HG03045 (cell line): ENCODE measurements around the gene ZNF416.
A peak's percentile ranks its signal among the peaks of the same experiment; 100 is the strongest.

Experiments used
- ATAC-seq: cut with Tn5 transposase; IDR thresholded peaks from one replicate; pipeline ENCODE4 v1.9.1; 2021; ENCODE audit warnings: mild to moderate bottlenecking, moderate library complexity; ENCODE audit not compliant: unreplicated experiment

The ZNF416 gene

GRCh38 chr19:57578487-57579205 lies at the start of gene ZNF416:
Gene ZNF416 (minus strand): TSS chr19:57578911. CDS start chr19:57578704, 207 bp downstream.
- peak; percentile 84 for ATAC-seq

GRCh38 chr19:57623091-57623490 lies 44.4 kb upstream of the ZNF416 start:
- no peak for ATAC-seq

- ATAC-seq = no peak
Observed at GRCh38 chr19:57620673-57621348, 42.1 kb upstream of the ZNF416 start.

DNA sequence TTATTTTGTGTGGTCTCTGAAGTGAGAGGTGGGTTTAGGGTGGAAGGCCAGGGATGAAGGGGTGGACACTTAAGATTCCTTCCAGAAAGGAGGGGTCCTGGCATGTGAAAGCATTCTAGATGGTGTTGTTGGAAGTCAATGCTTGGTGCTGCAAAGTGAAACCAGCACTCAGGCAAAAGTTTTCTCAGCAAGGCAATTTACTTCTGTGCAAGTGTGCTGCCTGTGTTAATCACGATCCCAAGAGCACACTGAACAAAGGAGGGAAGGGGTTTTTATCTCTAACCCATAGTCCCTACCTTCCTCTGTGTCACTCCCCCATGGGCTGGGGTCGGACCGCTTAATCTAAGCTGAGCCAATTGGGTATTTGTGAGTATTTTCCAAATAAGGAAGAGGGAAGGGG lies 36.6 kb upstream of the ZNF416 start:
- ATAC-seq = no peak

DNA sequence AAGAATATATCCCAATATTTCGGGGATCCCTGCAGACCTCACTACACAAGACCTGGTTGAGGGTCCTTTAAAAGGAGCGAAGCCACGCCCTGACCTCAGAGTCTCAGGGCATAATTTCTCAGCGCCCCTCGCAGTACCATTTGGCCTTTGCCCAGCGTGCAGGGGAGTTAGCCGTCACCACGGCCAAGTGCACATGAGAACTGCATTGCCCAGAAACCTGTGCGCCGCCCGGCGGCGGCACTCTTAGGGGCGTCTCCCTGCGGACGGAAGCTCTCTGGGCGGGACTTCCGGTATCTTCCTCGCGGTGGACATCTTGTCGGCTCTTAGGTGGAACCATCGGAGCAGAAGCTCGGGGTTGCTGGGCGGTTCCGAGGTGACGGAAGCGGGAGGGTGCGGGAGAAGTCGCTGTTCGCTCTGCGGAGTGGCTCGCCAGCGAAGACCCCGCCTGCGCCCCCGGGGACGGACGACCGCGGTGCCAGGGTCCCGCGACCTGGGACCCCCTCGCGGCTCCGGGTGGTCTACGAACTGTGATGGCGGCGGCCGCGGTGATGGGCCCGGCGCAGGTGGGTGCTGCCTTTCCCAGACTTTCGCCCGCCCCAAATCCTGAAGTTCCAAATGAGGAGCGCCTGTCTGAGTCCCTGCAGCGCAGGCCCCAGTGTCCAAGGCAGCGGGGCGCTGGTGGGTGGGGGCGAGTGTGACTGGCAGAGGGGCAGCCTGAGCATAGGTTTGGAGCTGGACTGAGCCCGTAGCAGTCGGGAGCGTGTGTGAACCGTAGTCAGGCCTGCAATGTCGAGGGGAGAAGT lies 35.4 kb upstream of the ZNF416 start, which contains the start of gene ZNF134:
Gene ZNF134 (plus strand): TSS at position 302 of the 803 bp plus-strand sequence. CDS start 5,227 bp downstream, outside the sequence.
- peak; percentile 90 for ATAC-seq

DNA sequence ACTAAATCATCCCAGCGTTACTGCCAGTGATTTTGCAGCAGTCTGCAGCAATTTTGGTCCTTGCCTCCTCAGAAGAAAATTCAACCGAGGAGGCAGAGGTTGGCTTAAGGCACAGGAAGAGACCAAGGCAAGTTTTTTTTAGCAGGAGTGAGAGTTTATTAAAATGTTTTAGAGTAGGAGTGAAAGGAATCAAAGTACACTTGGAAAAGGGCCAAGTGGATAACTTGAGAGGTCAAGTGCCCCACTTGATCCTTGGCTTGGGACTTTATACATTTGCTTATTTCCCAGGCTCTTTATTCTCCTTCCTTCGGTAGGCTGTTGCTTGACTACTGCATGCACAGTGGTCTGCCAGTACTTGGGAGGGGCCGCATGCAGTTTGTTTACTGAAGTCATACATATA lies 32.4 kb upstream of the ZNF416 start:
- ATAC-seq = no peak

- no peak for ATAC-seq
Observed at GRCh38 chr19:57606931-57607330, 28.2 kb upstream of the ZNF416 start.

DNA sequence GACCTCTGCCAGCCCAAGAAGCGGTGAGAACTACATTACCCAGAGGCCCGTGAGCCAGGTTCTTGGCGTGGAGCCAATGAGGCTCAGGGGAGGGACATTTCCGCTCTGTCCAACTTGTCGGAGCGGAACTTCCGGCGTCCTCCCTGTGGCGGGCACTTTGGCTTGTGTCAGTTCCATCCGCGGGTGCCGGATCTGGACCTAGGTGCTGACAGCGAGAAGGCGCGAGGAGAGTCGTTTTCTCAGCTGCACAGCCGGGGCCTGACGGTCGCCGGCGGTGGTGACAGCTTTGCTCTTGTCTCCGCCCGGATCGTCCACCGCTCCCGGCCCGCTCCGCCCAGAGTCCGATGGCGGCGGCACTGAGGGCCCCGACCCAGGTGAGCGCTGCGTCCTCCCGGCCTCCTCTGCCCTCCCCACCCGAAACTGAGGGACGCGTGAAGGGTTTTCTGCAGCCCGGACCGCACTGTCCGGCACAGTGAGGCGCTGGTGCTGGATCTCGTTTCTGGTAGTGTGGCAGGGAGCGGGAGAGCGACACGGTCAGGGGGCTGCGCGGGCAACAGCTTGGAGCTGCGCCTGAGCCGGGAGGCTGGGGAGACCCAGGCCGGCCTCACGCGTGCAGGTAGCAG lies 21.2 kb upstream of the ZNF416 start, which contains the start of gene ZNF530:
Gene ZNF530 (plus strand): TSS at position 125 of the 623 bp plus-strand sequence. CDS start 4,461 bp downstream, outside the sequence.
- peak; percentile 72 for ATAC-seq

- no peak for ATAC-seq
Observed at GRCh38 chr19:57599377-57599760, 20.7 kb upstream of the ZNF416 start.

GRCh38 chr19:57587529-57587928 lies 8.8 kb upstream of the ZNF416 start:
- ATAC-seq = no peak

GRCh38 chr19:57583521-57584416 lies 5.1 kb upstream of the ZNF416 start, which contains the start of gene ZIK1:
Gene ZIK1 (plus strand): TSS chr19:57584145. CDS start chr19:57584357, 212 bp downstream.
- peak; percentile 84 for ATAC-seq

DNA sequence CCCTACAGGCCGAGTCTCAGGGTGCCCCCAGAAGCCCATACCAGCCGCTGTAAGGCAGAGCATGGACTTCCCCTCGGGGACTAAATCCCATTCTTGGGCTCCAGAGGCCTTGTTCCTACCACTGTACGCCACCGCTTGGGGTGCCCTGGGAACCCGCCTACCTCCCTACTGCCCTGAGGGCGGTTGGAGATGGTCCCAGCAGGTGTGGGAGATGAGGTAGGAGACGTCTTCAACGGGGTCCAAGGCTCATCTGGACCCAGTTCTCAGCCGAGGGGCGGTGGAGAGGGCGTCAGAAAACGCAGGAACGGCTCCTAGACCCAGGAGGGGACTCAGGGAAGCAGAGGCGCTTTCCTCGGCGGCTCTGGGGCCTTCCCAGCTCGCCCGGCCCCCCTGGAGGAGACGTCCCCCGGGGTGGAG lies 4.4 kb upstream of the ZNF416 start:
- ATAC-seq = no peak

DNA sequence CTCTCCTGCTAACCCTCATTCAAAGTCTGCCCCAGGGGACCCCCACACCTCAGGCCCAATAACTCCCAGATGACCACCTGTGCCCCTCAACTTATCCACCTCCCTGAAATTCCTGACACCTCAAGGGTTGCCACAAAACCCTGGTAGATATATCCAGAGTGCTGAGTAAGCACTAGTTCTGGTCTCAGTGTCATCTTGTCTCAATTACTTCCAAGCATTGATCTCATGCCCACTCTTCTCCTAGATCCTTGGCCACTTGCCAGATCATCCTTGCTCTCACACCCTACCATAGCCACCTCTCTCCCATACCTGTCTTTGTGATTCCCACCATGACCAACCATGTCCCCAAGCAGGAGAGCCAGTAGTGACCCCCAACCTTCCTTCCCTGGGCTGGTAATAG lies 2.0 kb downstream of the ZNF416 start:
- ATAC-seq = no peak

DNA sequence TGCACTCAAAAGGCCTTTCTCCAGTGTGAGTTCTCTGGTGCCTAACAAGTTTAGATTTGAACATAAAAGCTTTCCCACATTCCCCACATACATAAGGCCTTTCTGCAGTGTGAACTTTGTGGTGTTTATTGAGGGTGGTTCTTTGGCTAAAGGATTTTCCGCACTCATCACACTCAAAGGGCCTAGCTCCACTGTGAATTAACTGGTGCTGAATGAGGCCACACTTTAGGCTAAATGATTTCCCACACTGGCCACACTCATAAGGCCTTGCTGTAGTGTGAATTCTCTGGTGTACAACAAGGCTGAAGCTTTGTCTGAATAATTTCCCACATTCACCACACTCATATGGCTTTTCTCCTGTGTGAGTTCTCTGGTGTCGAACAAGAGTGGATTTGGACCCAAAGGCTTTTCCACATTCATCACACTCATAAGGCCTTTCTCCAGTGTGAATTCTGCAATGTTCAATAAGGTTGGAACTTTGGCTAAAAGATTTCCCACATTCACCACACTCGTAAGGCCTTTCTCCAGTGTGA lies 6.2 kb downstream of the ZNF416 start:
- ATAC-seq = no peak

GRCh38 chr19:57570707-57571106 lies 8.0 kb downstream of the ZNF416 start:
- ATAC-seq = no peak

GRCh38 chr19:57566396-57567265 lies 12.1 kb downstream of the ZNF416 start:
- ATAC-seq = no peak

DNA sequence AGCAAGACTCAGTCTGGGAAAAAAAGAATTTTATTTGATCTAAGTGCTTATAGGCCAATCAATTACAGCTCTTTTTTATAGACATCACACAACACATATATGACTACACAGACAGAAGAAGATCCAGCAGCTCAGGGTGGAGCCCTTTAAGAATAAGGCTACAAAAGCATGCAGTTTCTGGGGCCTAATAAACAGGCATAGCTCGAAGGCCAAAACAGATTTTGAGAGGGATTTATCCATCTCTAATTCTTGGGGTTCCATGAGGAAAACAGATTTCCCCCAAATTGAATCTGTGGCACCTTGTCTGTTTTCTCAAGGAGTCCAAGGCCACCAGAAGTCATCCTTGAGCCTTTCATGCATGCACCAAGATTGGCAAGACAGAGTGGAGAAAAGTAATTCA lies 15.2 kb downstream of the ZNF416 start:
- no peak for ATAC-seq

- ATAC-seq = peak; percentile 12
Observed at GRCh38 chr19:57560049-57560491, 18.6 kb downstream of the ZNF416 start.
